Bronchial epithelial cell (primary cell): ENCODE results near the gene SYT17. TPM values are rescaled to one million over a fixed set of nuclear protein-coding genes. Genes with fewer than 3 reads are reported as not detected.
A peak's percentile ranks its signal among the peaks of the same experiment; 100 is the strongest.

ENCODE experiments used
- DNase-seq: peaks from one replicate; pipeline ENCODE4 v3.0.0-alpha.2; 2010; ENCODE audit warnings: low read depth
- FAIRE-seq: peaks from 2 replicates; lab custom pipeline; 2011; peaks lifted over from hg19 to GRCh38; lab: Jason Lieb, UNC
- H3K27me3 ChIP-seq: 2 replicates; pipeline ENCODE4 v1.5.1; 2011; ENCODE audit warnings: low read length; ENCODE audit not compliant: control insufficient read depth, insufficient read depth
- H3K36me3 ChIP-seq: 2 replicates; pipeline ENCODE4 v1.5.1; 2011; ENCODE audit warnings: low read length; ENCODE audit not compliant: control insufficient read depth, insufficient read depth
- H3K4me3 ChIP-seq: 2 replicates; pipeline ENCODE4 v1.5.1; 2011; ENCODE audit warnings: mild to moderate bottlenecking, low read depth, low read length, control low read depth
- CTCF ChIP-seq: IDR thresholded peaks from 2 replicates; pipeline ENCODE4 v1.5.1; 2011; ENCODE audit warnings: mild to moderate bottlenecking, moderate library complexity, low read length, control low read depth, inconsistent platforms; ENCODE audit not compliant: insufficient read depth, severe bottlenecking
- total RNA-seq: library from RNA; depleted of rRNA; stranded (reverse); fragments of >200 nt; gene quantifications from 2 replicates; pipeline ENCODE4 v1.2.1, GENCODE V29; 2014

Gene SYT17
- total RNA-seq, 1 donor from 2014 or later: 1.1 TPM

DNA sequence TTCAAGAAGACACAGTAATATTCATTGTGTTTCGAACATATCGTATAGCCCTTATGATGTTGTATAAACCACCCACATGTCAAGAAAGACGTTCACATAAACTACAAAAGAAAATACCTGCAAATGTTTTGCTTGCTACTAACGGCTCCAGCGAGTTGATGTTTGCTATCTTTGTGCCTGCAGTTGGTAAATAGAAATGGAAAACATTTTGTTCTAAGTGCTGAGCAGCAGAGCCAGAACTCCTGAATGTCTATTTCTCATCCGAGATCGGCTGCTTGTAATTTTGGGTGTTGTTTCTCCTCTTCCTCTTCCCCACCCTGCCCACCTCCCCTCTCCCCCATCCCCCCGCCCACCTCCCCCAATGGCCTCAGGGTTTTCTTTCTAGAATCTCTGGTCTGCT lies 5.0 kb downstream of the SYT17 start:
- TF ChIP-seq CTCF: no peak
- Histone ChIP-seq H3K36me3 (no peaks in the 10 kb centered on the region), H3K27me3 (peaks cover 5% of the 10 kb centered on the region), H3K4me3 (no peak overlapping the region)
- FAIRE-seq: no peak
- no peak for DNase-seq

- Histone ChIP-seq H3K4me3 (no peak overlapping the region), H3K36me3 (no peaks in the 10 kb centered on the region), H3K27me3 (peaks cover 5% of the 10 kb centered on the region)
- no peak for TF ChIP-seq CTCF
- DNase-seq: no peak
- no peak for FAIRE-seq
Measured at GRCh38 chr16:19173649-19174383, 5.8 kb downstream of the SYT17 start.

- H3K27me3 ChIP-seq: peaks cover 1% of the 10 kb centered on the region
Measured at GRCh38 chr16:19174478-19174877, 6.4 kb downstream of the SYT17 start.

GRCh38 chr16:19175492-19176262 lies 7.6 kb downstream of the SYT17 start:
- FAIRE-seq: no peak
- no peaks in the 10 kb centered on the region for H3K27me3 ChIP-seq
- DNase-seq: no peak

More at GRCh38 chr16:19174478-19174877, 6.4 kb downstream of the SYT17 start:
- no peak for FAIRE-seq
- Histone ChIP-seq H3K36me3 (no peaks in the 10 kb centered on the region), H3K4me3 (no peak overlapping the region)
- no peak for DNase-seq
- TF ChIP-seq CTCF: no peak

DNA sequence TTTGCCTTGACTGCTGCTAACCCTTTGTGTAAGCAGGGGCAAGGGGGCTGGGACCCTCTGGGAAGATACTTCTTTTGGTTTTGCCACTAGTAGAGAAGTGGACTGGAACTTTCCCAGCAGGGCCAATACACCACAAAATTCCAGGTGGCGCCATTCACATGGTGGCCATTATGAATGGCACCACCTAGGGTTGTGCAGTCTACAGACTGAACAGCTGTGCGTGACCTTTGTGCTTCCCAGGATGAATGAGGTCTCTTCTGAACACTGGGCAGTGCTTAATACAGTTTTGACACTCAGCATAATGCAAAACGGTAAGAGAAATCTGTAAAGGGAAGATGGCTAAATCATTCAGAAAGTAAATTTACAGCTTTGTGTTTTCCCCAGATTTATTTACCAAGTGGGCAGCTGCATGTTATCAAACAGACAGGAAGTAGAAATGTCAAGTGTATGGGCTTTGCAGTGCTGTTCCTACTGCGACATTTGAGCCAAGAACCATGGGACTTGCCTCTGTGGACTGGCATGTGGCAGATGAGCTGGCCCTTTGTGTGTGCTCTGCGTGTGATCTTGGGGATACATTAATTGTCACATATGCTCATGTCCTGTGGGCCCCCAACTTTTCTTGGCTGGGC lies 9.2 kb downstream of the SYT17 start:
- TF ChIP-seq CTCF: peak; percentile 10
- Histone ChIP-seq H3K4me3 (no peak overlapping the region), H3K27me3 (no peaks in the 10 kb centered on the region), H3K36me3 (no peaks in the 10 kb centered on the region)
- FAIRE-seq (no peak), DNase-seq (no peak)

More at GRCh38 chr16:19175492-19176262, 7.6 kb downstream of the SYT17 start:
- Histone ChIP-seq H3K36me3 (no peaks in the 10 kb centered on the region), H3K4me3 (no peak overlapping the region)
- TF ChIP-seq CTCF: no peak
